ENCODE measurements around the gene HCST.

DNA sequence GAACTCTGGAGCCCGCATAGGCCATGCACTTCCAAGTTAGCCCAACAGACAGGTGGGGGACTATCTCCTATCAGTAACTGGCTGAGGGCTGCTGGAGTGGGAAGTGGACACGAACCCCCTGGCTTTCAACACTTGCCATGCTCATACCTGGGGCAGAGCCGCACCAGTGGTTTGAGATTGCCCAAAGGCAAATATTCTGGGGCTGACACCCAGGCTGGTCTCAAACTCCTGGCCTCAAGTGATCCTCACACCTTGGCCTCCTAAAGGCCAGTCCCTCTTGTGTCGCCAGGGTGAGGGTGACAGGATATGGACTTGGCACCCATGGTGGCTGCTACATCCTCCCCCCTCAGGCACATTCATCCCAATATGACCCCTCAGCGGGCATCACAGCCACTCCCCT, 15.1 kb upstream of the HCST start:
- no peak for TF ChIP-seq POLR2A (IDR thresholded peaks at IDR 0.05)
- TF ChIP-seq, protein P1, sequence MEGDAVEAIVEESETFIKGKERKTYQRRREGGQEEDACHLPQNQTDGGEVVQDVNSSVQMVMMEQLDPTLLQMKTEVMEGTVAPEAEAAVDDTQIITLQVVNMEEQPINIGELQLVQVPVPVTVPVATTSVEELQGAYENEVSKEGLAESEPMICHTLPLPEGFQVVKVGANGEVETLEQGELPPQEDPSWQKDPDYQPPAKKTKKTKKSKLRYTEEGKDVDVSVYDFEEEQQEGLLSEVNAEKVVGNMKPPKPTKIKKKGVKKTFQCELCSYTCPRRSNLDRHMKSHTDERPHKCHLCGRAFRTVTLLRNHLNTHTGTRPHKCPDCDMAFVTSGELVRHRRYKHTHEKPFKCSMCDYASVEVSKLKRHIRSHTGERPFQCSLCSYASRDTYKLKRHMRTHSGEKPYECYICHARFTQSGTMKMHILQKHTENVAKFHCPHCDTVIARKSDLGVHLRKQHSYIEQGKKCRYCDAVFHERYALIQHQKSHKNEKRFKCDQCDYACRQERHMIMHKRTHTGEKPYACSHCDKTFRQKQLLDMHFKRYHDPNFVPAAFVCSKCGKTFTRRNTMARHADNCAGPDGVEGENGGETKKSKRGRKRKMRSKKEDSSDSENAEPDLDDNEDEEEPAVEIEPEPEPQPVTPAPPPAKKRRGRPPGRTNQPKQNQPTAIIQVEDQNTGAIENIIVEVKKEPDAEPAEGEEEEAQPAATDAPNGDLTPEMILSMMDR (IDR thresholded peaks at IDR 0.05) = no peak
